ENCODE data around the gene ASXL2. TPM values are rescaled to one million over a fixed set of nuclear protein-coding genes. Genes with fewer than 3 reads are reported as not detected.

The ASXL2 gene
- total and polyA plus RNA-seq, 2 of the 13 experiments (the other 11 are each of a cell fraction or from before 2014, with no cell fraction given) = 12.1 to 19.2 TPM

DNA sequence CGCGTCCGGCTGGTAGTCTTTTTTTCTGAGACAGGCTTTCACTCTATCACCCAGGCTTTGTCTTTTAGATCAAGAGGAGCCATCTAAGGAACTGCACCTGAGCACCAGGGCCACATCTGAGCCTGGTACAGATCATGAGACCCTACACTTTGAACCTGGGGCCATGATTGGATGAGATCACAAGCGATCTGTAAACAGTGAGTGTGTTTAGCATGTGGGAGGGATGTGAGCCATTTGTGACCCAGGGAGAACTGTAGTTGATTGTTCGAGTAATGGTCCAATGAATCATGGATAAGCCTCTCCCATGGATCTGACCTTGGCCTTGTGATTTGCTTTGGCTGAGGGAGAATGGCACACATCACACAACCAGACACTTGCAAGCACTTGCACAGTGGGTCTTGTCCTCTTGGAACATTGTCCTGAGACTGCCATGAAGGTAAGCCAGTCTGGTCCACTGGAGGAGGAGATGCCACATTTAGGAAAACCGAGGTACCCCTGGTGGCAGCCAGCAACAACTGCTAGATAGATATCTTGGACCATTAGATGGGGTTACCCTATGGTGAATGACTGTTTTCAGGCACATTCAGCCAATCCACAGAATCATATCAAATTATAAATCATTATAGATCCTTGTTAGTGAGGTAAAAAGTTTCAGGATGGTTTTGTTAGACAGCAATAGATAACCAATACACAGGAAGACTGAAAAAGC is 185.4 kb downstream of the ASXL2 start (continued):
- TF ChIP-seq, protein P1, sequence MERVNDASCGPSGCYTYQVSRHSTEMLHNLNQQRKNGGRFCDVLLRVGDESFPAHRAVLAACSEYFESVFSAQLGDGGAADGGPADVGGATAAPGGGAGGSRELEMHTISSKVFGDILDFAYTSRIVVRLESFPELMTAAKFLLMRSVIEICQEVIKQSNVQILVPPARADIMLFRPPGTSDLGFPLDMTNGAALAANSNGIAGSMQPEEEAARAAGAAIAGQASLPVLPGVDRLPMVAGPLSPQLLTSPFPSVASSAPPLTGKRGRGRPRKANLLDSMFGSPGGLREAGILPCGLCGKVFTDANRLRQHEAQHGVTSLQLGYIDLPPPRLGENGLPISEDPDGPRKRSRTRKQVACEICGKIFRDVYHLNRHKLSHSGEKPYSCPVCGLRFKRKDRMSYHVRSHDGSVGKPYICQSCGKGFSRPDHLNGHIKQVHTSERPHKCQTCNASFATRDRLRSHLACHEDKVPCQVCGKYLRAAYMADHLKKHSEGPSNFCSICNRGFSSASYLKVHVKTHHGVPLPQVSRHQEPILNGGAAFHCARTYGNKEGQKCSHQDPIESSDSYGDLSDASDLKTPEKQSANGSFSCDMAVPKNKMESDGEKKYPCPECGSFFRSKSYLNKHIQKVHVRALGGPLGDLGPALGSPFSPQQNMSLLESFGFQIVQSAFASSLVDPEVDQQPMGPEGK (CRISPR knock-in tag; IDR thresholded peaks at IDR 0.05) = peak; percentile 31; the same call in 1 of the 2 replicates
- TF ChIP-seq ZMAT5 (CRISPR knock-in tag; IDR thresholded peaks at IDR 0.05; ENCODE audit: borderline replicate concordance, low read depth) (no peak), ATM (IDR thresholded peaks at IDR 0.05; ENCODE audit: borderline replicate concordance) (no peak), ZNF563 (CRISPR knock-in tag; IDR thresholded peaks at IDR 0.05) (no peak), ARID4A (CRISPR knock-in tag; IDR thresholded peaks at IDR 0.05; ENCODE audit: borderline replicate concordance) (peak; percentile 14; the same call in 1 of the 2 replicates), FOXM1 (CRISPR knock-in tag; IDR thresholded peaks at IDR 0.05) (no peak), AFF4 (CRISPR knock-in tag; IDR thresholded peaks at IDR 0.05) (no peak), HMGA1 (CRISPR knock-in tag; conservative IDR thresholded peaks at IDR 0.05) (no peak), ZNF512B (CRISPR knock-in tag; IDR thresholded peaks at IDR 0.05; ENCODE audit: borderline replicate concordance) (no peak)
- TF ChIP-seq, protein P2, sequence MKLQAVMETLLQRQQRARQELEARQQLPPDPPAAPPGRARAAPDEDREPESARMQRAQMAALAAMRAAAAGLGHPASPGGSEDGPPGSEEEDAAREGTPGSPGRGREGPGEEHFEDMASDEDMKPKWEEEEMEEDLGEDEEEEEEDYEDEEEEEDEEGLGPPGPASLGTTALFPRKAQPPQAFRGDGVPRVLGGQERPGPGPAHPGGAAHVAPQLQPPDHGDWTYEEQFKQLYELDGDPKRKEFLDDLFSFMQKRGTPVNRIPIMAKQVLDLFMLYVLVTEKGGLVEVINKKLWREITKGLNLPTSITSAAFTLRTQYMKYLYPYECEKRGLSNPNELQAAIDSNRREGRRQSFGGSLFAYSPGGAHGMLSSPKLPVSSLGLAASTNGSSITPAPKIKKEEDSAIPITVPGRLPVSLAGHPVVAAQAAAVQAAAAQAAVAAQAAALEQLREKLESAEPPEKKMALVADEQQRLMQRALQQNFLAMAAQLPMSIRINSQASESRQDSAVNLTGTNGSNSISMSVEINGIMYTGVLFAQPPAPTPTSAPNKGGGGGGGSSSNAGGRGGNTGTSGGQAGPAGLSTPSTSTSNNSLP (IDR thresholded peaks at IDR 0.05; ENCODE audit: low read depth, low read length) = peak; percentile 76
